HG03521 (cell line): ENCODE data around the gene IMMP2L.

ENCODE experiments used
- ATAC-seq: cut with Tn5 transposase; IDR thresholded peaks from one replicate; pipeline ENCODE4 v1.9.1; 2021; ENCODE audit warnings: mild to moderate bottlenecking, moderate library complexity; ENCODE audit not compliant: unreplicated experiment

Gene IMMP2L

GRCh38 chr7:110894111-110894510 is 668.2 kb downstream of the IMMP2L start:
- ATAC-seq = no peak

- ATAC-seq = no peak
Measured at GRCh38 chr7:110891197-110891596, 671.1 kb downstream of the IMMP2L start.

- no peak for ATAC-seq
Measured at GRCh38 chr7:110890101-110890500, 672.2 kb downstream of the IMMP2L start.

GRCh38 chr7:110889335-110889734 is 673.0 kb downstream of the IMMP2L start:
- ATAC-seq = no peak

- no peak for ATAC-seq
Measured at GRCh38 chr7:110888641-110889040, 673.7 kb downstream of the IMMP2L start.

GRCh38 chr7:110885474-110885873 is 676.8 kb downstream of the IMMP2L start:
- no peak for ATAC-seq

GRCh38 chr7:110881721-110882120 is 680.6 kb downstream of the IMMP2L start:
- no peak for ATAC-seq

- ATAC-seq = no peak
Measured at GRCh38 chr7:110880971-110881370, 681.3 kb downstream of the IMMP2L start.

- ATAC-seq = no peak
Measured at GRCh38 chr7:110877016-110877415, 685.3 kb downstream of the IMMP2L start.

- no peak for ATAC-seq
Measured at GRCh38 chr7:110875346-110875745, 686.9 kb downstream of the IMMP2L start.

GRCh38 chr7:110871856-110872255 is 690.4 kb downstream of the IMMP2L start:
- no peak for ATAC-seq

- ATAC-seq = no peak
Measured at GRCh38 chr7:110870926-110871325, 691.4 kb downstream of the IMMP2L start.

GRCh38 chr7:110868458-110868857 is 693.8 kb downstream of the IMMP2L start:
- ATAC-seq = no peak

- ATAC-seq = no peak
Measured at GRCh38 chr7:110867771-110868170, 694.5 kb downstream of the IMMP2L start.

- no peak for ATAC-seq
Measured at GRCh38 chr7:110863258-110863657, 699.0 kb downstream of the IMMP2L start.

- no peak for ATAC-seq
Measured at GRCh38 chr7:110861163-110861562, 701.1 kb downstream of the IMMP2L start.

GRCh38 chr7:110857106-110857505 is 705.2 kb downstream of the IMMP2L start:
- ATAC-seq = no peak

GRCh38 chr7:110856704-110857103 is 705.6 kb downstream of the IMMP2L start:
- no peak for ATAC-seq

- ATAC-seq = no peak
Measured at GRCh38 chr7:110854651-110855050, 707.6 kb downstream of the IMMP2L start.

GRCh38 chr7:110854166-110854565 is 708.1 kb downstream of the IMMP2L start:
- ATAC-seq = no peak

GRCh38 chr7:110853263-110853662 is 709.0 kb downstream of the IMMP2L start:
- ATAC-seq = no peak

GRCh38 chr7:110852156-110852940 is 709.9 kb downstream of the IMMP2L start:
- ATAC-seq = no peak

GRCh38 chr7:110850224-110850623 is 712.1 kb downstream of the IMMP2L start:
- no peak for ATAC-seq
